Upper lobe of right lung (tissue), 1 donor: Measurements from ENCODE around the gene RANBP3. TPM values are rescaled to one million over a fixed set of nuclear protein-coding genes. Genes with fewer than 3 reads are reported as not detected.

Experiments used
- ATAC-seq: fragments of 200-7000 bp; cut with Tn5 transposase; one replicate; pipeline ENCODE4 v1.9.1; 2020; ENCODE audit warnings: mild to moderate bottlenecking, moderate library complexity
- DNase-seq: peaks from one replicate; pipeline ENCODE4 v3.0.0-alpha.2; 2020
- H3K27ac ChIP-seq: fragments of 200-600 bp; one replicate; pipeline ENCODE4 v1.8.0; 2022
- H3K27me3 ChIP-seq: fragments of 200-600 bp; one replicate; pipeline ENCODE4 v1.8.0; 2022; ENCODE audit warnings: mild to moderate bottlenecking
- H3K36me3 ChIP-seq: fragments of 200-600 bp; one replicate; pipeline ENCODE4 v1.8.0; 2022
- H3K4me1 ChIP-seq: fragments of 200-600 bp; one replicate; pipeline ENCODE4 v1.8.0; 2022
- H3K4me3 ChIP-seq: fragments of 200-600 bp; one replicate; pipeline ENCODE4 v1.8.0; 2022; ENCODE audit warnings: mild to moderate bottlenecking
- H3K9me3 ChIP-seq: fragments of 200-600 bp; one replicate; pipeline ENCODE4 v1.8.0; 2022
- CTCF ChIP-seq: fragments of 200-600 bp; IDR thresholded peaks from one replicate; pipeline ENCODE4 v1.8.0; 2022; ENCODE audit warnings: antibody characterized with exemption
- intact Hi-C: fragments of 100-400 bp; cut with DNase I; formaldehyde crosslinking; loops from one replicate; pipeline ENCODE4 v1.11.0; 2022
- total RNA-seq: library from RNA; stranded (reverse); fragmentation: NEBNext Ultra II Directional; extraction: Animal tissue kit (Norgen Biotek cat#: 25700); gene quantifications from one replicate; pipeline ENCODE4 v1.2.1, GENCODE V29; 2021
- donor health status: DM: no; HTN: yes; CAD: no; lungs with severe emphysema.

Gene RANBP3
- total RNA-seq, 1 donor from 2014 or later, result 65.5 TPM

- no peak for TF ChIP-seq CTCF
- intact Hi-C loops, result no loop called here
Measured at GRCh38 chr19:6022570-6023064, 44.7 kb upstream of the RANBP3 start.

DNA sequence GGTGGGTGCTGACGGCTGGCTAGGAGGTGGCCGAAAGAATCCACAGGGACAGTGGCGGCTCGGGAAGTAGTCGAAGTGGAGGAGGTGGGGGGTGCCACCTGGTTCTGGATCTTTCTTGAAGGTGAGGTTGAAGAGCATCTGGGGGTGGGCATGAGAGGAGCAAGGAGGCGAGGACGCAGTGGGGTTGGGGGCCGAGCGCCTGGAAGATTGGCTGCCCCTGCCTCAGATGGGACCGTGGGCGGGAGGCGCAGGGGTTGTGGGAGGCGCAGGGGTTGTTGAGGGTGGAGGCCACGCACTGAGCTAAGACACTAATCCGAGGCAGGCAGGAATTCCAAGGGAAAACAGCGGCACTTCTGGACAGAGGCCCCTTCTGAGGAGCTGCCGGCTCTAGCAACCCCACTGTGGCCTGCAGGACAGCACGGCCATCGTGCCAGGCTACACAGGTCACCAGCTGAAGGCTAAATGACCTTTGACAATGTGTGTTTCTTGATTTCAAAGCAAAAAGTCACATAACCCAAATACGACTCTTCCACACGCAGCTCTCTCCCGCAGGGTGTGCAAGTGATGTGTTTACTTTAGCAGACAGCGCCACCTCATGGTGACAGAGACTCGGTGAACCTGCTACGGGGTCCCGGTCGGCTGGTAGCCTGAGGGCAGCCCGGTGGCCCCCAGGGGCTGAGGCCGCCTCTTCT is 44.1 kb upstream of the RANBP3 start:
- ATAC-seq (peak; percentile 88), DNase-seq (peak; percentile 78)
- H3K27me3 ChIP-seq, result no peaks in the 10 kb centered on the region
- peak; percentile 76 for TF ChIP-seq CTCF
- peaks cover 5% of the 10 kb centered on the region for H3K4me1 ChIP-seq
- no peak overlapping the region for H3K4me3 ChIP-seq
- intact Hi-C loops, result no loop called here
- peaks cover 3% of the 10 kb centered on the region for H3K36me3 ChIP-seq
- H3K27ac ChIP-seq, result no peak overlapping the region
- H3K9me3 ChIP-seq, result no peaks in the 10 kb centered on the region

More at GRCh38 chr19:6022570-6023064, 44.7 kb upstream of the RANBP3 start:
- peak overlapping the region; percentile 58 for H3K27ac ChIP-seq
- ATAC-seq, result no peak
- DNase-seq, result no peak
- H3K4me1 ChIP-seq, result peaks cover 5% of the 10 kb centered on the region
- no peak overlapping the region for H3K4me3 ChIP-seq
- peaks cover 3% of the 10 kb centered on the region for H3K36me3 ChIP-seq
- H3K9me3 ChIP-seq, result no peaks in the 10 kb centered on the region
- H3K27me3 ChIP-seq, result no peaks in the 10 kb centered on the region

GRCh38 chr19:6020972-6021805 is 43.2 kb upstream of the RANBP3 start:
- TF ChIP-seq CTCF, result no peak
- H3K9me3 ChIP-seq, result no peaks in the 10 kb centered on the region
- peaks cover 3% of the 10 kb centered on the region for H3K36me3 ChIP-seq
- ATAC-seq (no peak), DNase-seq (no peak)
- no peak overlapping the region for H3K4me3 ChIP-seq
- intact Hi-C loops, result no loop called here
- H3K27me3 ChIP-seq, result no peaks in the 10 kb centered on the region
- H3K4me1 ChIP-seq, result peaks cover 5% of the 10 kb centered on the region
- no peak overlapping the region for H3K27ac ChIP-seq

GRCh38 chr19:6020166-6020882 is 42.4 kb upstream of the RANBP3 start:
- DNase-seq (peak; percentile 55), ATAC-seq (no peak)
- intact Hi-C loops, result no loop called here
- no peaks in the 10 kb centered on the region for H3K27me3 ChIP-seq
- no peaks in the 10 kb centered on the region for H3K9me3 ChIP-seq
- H3K4me3 ChIP-seq, result no peak overlapping the region
- no peak overlapping the region for H3K27ac ChIP-seq
- no peak for TF ChIP-seq CTCF
- peaks cover 5% of the 10 kb centered on the region for H3K4me1 ChIP-seq
- no peaks in the 10 kb centered on the region for H3K36me3 ChIP-seq

GRCh38 chr19:6018786-6019185 is 40.8 kb upstream of the RANBP3 start:
- no peak for TF ChIP-seq CTCF
- no peak overlapping the region for H3K4me3 ChIP-seq
- no peaks in the 10 kb centered on the region for H3K27me3 ChIP-seq
- H3K27ac ChIP-seq, result no peak overlapping the region
- H3K9me3 ChIP-seq, result no peaks in the 10 kb centered on the region
- peak; percentile 51 for DNase-seq
- no peaks in the 10 kb centered on the region for H3K36me3 ChIP-seq
- H3K4me1 ChIP-seq, result peaks cover 5% of the 10 kb centered on the region
- no peak for ATAC-seq
- intact Hi-C loops, result no loop called here
